ENCODE results near the gene KCNQ2. TPM values are rescaled to one million over a fixed set of nuclear protein-coding genes. Genes with fewer than 3 reads are reported as not detected.

KCNQ2 gene
- total RNA-seq, 2 experiments from 2014 or later = not detected

- CTCF ChIA-PET = no interaction called here
- POLR2A ChIA-PET = no interaction called here
Measured at GRCh38 chr20:63446216-63447024, 26.0 kb downstream of the KCNQ2 start.

- ChIA-PET POLR2A (no interaction called here), CTCF (interaction anchor here (0.7 kb wide), 1 partner anchor 9 kb away, joined by 3 read pairs; no protein-coding TSS in a partner anchor)
Measured at GRCh38 chr20:63445075-63445734, 27.2 kb downstream of the KCNQ2 start.

GRCh38 chr20:63444548-63444947 is 27.9 kb downstream of the KCNQ2 start:
- POLR2A ChIA-PET = no interaction called here

GRCh38 chr20:63443606-63444395 is 28.7 kb downstream of the KCNQ2 start:
- ChIA-PET CTCF (no interaction called here), POLR2A (no interaction called here)

More at GRCh38 chr20:63444548-63444947, 27.9 kb downstream of the KCNQ2 start:
- CTCF ChIA-PET = interaction anchor here (0.7 kb wide), 1 partner anchor 8 kb away, joined by 3 read pairs; no protein-coding TSS in a partner anchor

- ChIA-PET CTCF (interaction anchor here (0.6 to 1.1 kb wide), 3 partner anchors 42 to 205 kb away, joined by 3 to 4 read pairs (median 3); partner anchors contain the start of gene PPDPF), POLR2A (interaction anchor here (0.6 to 0.7 kb wide), 2 partner anchors 633 to 753 kb away, joined by 3 read pairs; no protein-coding TSS in a partner anchor)
Measured at GRCh38 chr20:63442100-63442493, 30.4 kb downstream of the KCNQ2 start.

- POLR2A ChIA-PET = interaction anchor here (0.6 to 0.7 kb wide), 2 partner anchors 633 to 753 kb away, joined by 3 read pairs; no protein-coding TSS in a partner anchor
- CTCF ChIA-PET = interaction anchor here (0.9 to 1.1 kb wide), 2 partner anchors 43 to 79 kb away, joined by 3 read pairs; partner anchors contain the start of gene PPDPF
Measured at GRCh38 chr20:63441136-63442099, 31.0 kb downstream of the KCNQ2 start.

- CTCF ChIA-PET = no interaction called here
- POLR2A ChIA-PET = no interaction called here
Measured at GRCh38 chr20:63440366-63440955, 32.0 kb downstream of the KCNQ2 start.

GRCh38 chr20:63439866-63440265 is 32.6 kb downstream of the KCNQ2 start:
- ChIA-PET POLR2A (no interaction called here), CTCF (no interaction called here)

- CTCF ChIA-PET = no interaction called here
Measured at GRCh38 chr20:63438121-63438520, 34.3 kb downstream of the KCNQ2 start.

GRCh38 chr20:63435552-63435951 is 36.9 kb downstream of the KCNQ2 start:
- ChIA-PET POLR2A (no interaction called here), CTCF (interaction anchor here (0.7 to 1.2 kb wide), 2 partner anchors 61 to 342 kb away, joined by 3 read pairs; no protein-coding TSS in a partner anchor)

More at GRCh38 chr20:63438121-63438520, 34.3 kb downstream of the KCNQ2 start:
- POLR2A ChIA-PET = no interaction called here

GRCh38 chr20:63434599-63435378 is 37.7 kb downstream of the KCNQ2 start:
- CTCF ChIA-PET = no interaction called here
- POLR2A ChIA-PET = no interaction called here

GRCh38 chr20:63433756-63434531 is 38.5 kb downstream of the KCNQ2 start:
- POLR2A ChIA-PET = no interaction called here
- CTCF ChIA-PET = no interaction called here

GRCh38 chr20:63433351-63433750 is 39.1 kb downstream of the KCNQ2 start:
- ChIA-PET CTCF (no interaction called here), POLR2A (no interaction called here)

- CTCF ChIA-PET = no interaction called here
Measured at GRCh38 chr20:63432577-63433325, 39.7 kb downstream of the KCNQ2 start.

GRCh38 chr20:63431944-63432343 is 40.5 kb downstream of the KCNQ2 start:
- POLR2A ChIA-PET = no interaction called here

More at GRCh38 chr20:63432577-63433325, 39.7 kb downstream of the KCNQ2 start:
- POLR2A ChIA-PET = no interaction called here

GRCh38 chr20:63430891-63431290 is 41.6 kb downstream of the KCNQ2 start:
- ChIA-PET CTCF (no interaction called here), POLR2A (no interaction called here)

More at GRCh38 chr20:63431944-63432343, 40.5 kb downstream of the KCNQ2 start:
- CTCF ChIA-PET = no interaction called here

Measured in activated CD8-positive, alpha-beta memory T cell treated with anti-CD3 and anti-CD28 coated beads for 36 hours (primary cell).